Heart left ventricle (tissue), 16 donors: ENCODE data around the gene DPM2. TPM values are rescaled to one million over a fixed set of nuclear protein-coding genes. Genes with fewer than 3 reads are reported as not detected.
A peak's percentile ranks its signal among the peaks of the same experiment; 100 is the strongest.

ENCODE experiments used
- ATAC-seq, 4 donors: fragments of 200-7000 bp; cut with Tn5 transposase; one replicate each; pipeline ENCODE4 v1.9.1; 2020 to 2022; ENCODE audit warnings: moderate library complexity in 4 of 4, mild to moderate bottlenecking in 3 of 4, moderate number of reproducible peaks in 1 of 4
- DNase-seq, 5 donors: peaks; one replicate each; pipeline ENCODE4 v3.0.0-alpha.2; 2020
- H3K27ac ChIP-seq, 12 donors: fragments of 200-600 bp; sonication (generic) in 4 of 12; one replicate each; pipeline versions ENCODE4 v1.5.0 to v1.8.0; 2016 to 2022; ENCODE audit warnings: mild to moderate bottlenecking in 2 of 12
- H3K27me3 ChIP-seq, 9 donors: fragments of 200-600 bp; sonication (generic) in 2 of 9; one replicate each; pipeline versions ENCODE4 v1.5.1 to v1.8.0; 2016 to 2022; ENCODE audit warnings: mild to moderate bottlenecking in 3 of 9
- H3K36me3 ChIP-seq, 9 donors: fragments of 200-600 bp; sonication (generic) in 2 of 9; one replicate each; pipeline versions ENCODE4 v1.5.0 to v1.8.0; 2018 to 2022; ENCODE audit warnings: mild to moderate bottlenecking in 2 of 9
- H3K4me1 ChIP-seq, 12 donors: fragments of 200-600 bp; sonication (generic) in 4 of 12; one replicate each; pipeline versions ENCODE4 v1.5.0 to v1.8.0; 2016 to 2022; ENCODE audit warnings: mild to moderate bottlenecking in 3 of 12
- H3K4me3 ChIP-seq, 12 donors: fragments of 200-600 bp; sonication (generic) in 4 of 12; one replicate each; pipeline versions ENCODE4 v1.5.0 to v1.8.0; 2017 to 2022; ENCODE audit warnings: mild to moderate bottlenecking in 9 of 12, moderate library complexity in 4 of 12
- H3K9me3 ChIP-seq, 12 donors: fragments of 200-600 bp; sonication (generic) in 4 of 12; one replicate each; pipeline versions ENCODE4 v1.5.0 to v1.8.0; 2016 to 2022; ENCODE audit warnings: mild to moderate bottlenecking in 1 of 12
- POLR2A ChIP-seq, 2 donors: fragments of 450-650 bp; IDR thresholded peaks; one replicate each; pipeline ENCODE4 v1.6.1; 2017; ENCODE audit warnings: antibody characterized with exemption in 2 of 2, mild to moderate bottlenecking in 2 of 2, moderate library complexity in 2 of 2
- WGBS, 4 donors: extraction: QIAGEN DNeasy Blood & Tissue Kit in 2 of 4; methylation state at CpG; one replicate each; pipeline versions ENCODE4 v1.1.5 to v1.1.7; 2013 to 2018; 5-methylcytosine and 5-hydroxymethylcytosine counted together
- intact Hi-C, 10 donors: fragments of 100-400 bp; cut with DNase I; formaldehyde crosslinking; loops; one replicate each; pipeline versions ENCODE4 v1.11.1 to v1.14.2; 2022
- polyA plus RNA-seq, 2 donors: library from polyadenylated mRNA; stranded (reverse); fragments of 200-250 nt; gene quantifications; one replicate each; pipeline ENCODE4 v1.2.3, GENCODE V29; 2013
- total RNA-seq, 9 donors: library from RNA; depleted of rRNA in 2 of 9; stranded (reverse); fragments of >200 nt in 2 of 9; fragmentation: NEBNext Ultra II Directional in 3 of 9; extraction: Animal tissue kit (Norgen Biotek cat#: 25700) in 3 of 9; gene quantifications; one replicate each; pipeline versions ENCODE4 v1.1.0 to v1.2.4, GENCODE V29; 2016 to 2023
- TF ChIP-seq, protein P1 (sequence below), 12 donors: fragments of 200-600 bp; sonication (generic) in 4 of 12; IDR thresholded peaks; one replicate each; pipeline versions ENCODE4 v1.5.0 to v1.8.0; 2018 to 2022; ENCODE audit warnings: antibody characterized with exemption in 12 of 12, mild to moderate bottlenecking in 5 of 12
- donor health status: ischemic (EF 13 %, LVEDD 7.1; RV severe dilation, severe dysfunction).
- donor health status: healthy with polysubstance abuse.
- donor health status: DM: no; HTN: yes; CAD: no.
- donor health status: DM: no; HTN: no; CAD: no.
- donor health status: ischemic (EF 25% LVEDD 6.9; RV normal size, moderate dysfunction).
- donor health status: ischemic (EF 25% LVEDD 5.7; RV mildly dilated, moderate dysfunction).
- donor health status: healthy.
- donor health status: DM: yes; HTN: yes; CAD: no.
- donor health status: ischemic (EF 35%, LVEDD 5.7; RV mildly dilated, moderate dysfunction).
- donor health status: nonischemic (EF 11% LVEDD 7.7; RV severe dilation, severe dysfunction).
- donor health status: DM: yes; HTN: yes; CAD: no.
- donor health status: PGD.
- donor health status: ischemic (EF 29% LVEDD 5.4; RV normal size, mild dysfunction).
- donor health status: nonischemic (EF 23%, LVEDD 6.1; RV moderate dilation, normal function).

DPM2 gene
- total and polyA plus RNA-seq, 11 donors, result 7.2 to 31.7 (median 13.5) TPM

DNA sequence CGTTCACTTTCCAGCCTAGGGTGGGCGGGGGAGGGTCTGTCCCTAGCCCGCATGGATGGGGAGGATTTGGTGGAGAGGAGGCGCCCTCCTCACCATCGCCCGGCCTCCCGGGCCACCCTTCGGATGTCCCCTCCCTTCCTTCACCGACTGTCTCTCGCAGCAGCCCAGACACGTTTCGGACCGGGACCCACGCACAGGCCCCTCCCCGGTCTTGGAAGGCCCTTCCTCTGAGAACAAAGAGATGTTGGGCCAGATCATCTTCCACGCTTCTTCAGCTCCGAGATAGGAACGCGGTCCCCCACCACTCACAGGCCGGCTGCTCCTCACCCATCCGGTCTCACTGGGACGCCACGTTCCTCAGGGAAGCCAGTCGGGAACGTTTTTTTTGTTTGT, 640 bp upstream of the DPM2 start:
- Histone ChIP-seq H3K4me3 (peak overlapping the region in 11 of 12 donors; percentile 54 to 93 (median 81)), H3K4me1 (peaks cover 6 to 40% (median 29%) of the 10 kb centered on the region in 12 donors), H3K27ac (peak overlapping the region in 11 of 12 donors; percentile 43 to 80 (median 74)), H3K27me3 (no peaks in the 10 kb centered on the region), H3K9me3 (no peaks in the 10 kb centered on the region), H3K36me3 (peaks cover 0 to 25% (median 9%) of the 10 kb centered on the region in 9 donors)
- DNase-seq (peak in 1 of 5 donors; percentile 37), ATAC-seq (peak; percentile 10 to 60 (median 25))
- WGBS, 4 donors, result 27 to 31% (median 30%) methylated on average over 24 to 25 of the region's 25 CpGs
- TF ChIP-seq, protein P1, sequence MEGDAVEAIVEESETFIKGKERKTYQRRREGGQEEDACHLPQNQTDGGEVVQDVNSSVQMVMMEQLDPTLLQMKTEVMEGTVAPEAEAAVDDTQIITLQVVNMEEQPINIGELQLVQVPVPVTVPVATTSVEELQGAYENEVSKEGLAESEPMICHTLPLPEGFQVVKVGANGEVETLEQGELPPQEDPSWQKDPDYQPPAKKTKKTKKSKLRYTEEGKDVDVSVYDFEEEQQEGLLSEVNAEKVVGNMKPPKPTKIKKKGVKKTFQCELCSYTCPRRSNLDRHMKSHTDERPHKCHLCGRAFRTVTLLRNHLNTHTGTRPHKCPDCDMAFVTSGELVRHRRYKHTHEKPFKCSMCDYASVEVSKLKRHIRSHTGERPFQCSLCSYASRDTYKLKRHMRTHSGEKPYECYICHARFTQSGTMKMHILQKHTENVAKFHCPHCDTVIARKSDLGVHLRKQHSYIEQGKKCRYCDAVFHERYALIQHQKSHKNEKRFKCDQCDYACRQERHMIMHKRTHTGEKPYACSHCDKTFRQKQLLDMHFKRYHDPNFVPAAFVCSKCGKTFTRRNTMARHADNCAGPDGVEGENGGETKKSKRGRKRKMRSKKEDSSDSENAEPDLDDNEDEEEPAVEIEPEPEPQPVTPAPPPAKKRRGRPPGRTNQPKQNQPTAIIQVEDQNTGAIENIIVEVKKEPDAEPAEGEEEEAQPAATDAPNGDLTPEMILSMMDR (IDR thresholded peaks at IDR 0.05), result no peak
- TF ChIP-seq POLR2A (IDR thresholded peaks at IDR 0.05), result no peak
- intact Hi-C loops, result loop anchor here in 1 of 10 donors (5.0 kb wide), 1 partner anchor 286 kb away; no protein-coding TSS in a partner anchor

DNA sequence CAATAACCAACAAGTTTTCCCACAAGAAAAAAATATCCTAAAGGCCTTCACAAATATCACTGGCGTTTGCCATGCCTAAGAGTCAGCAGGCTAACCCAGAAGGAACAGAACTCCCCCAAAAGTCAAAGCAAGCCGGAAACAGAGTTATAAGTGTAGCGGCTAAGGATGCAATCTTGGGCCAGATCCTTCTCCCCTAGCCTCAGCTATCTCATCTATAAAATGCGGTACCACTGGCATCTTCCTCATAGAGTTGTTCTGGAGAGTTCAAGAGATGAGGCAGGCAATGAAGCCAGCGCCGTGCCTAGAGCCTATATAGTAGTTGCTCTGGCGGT, 632 bp downstream of the DPM2 start:
- peak overlapping the region; percentile 43 to 93 (median 78) for H3K4me3 ChIP-seq

DNA sequence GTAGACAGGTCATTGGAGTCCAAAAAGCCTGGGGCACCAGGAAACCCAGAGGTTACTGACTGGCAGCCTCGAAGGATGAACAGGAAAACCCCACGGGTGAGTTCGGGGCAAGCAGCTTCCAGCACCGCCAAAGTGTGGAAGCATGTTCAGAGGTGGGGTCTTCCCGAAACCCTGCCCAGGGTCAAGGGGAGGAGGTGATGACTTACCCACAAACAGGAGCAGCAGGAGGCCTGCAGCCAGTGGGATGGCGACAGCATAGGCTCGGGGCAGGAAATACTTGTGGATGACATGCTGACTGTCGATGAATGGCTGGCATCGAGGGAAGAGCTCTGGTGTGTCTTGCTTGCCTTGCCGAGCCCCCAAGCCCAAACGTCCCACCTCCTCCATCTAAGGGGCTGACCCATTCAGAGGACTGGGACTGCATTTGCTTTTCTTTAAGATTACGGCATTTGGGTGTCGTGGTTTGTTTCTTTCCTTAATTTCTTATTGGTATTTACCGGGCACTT, 1.3 kb downstream of the DPM2 start:
- no peak overlapping the region for H3K27ac ChIP-seq
- no peaks in the 10 kb centered on the region for H3K27me3 ChIP-seq
- H3K36me3 ChIP-seq, result peaks cover 0 to 13% (median 2%) of the 10 kb centered on the region in 9 donors
- DNase-seq (no peak), ATAC-seq (no peak)
- intact Hi-C loops, result loop anchor here in 1 of 10 donors (5.0 kb wide), 1 partner anchor 284 kb away; no protein-coding TSS in a partner anchor
- 75 to 82% (median 75%) methylated on average over 14 of the region's 14 CpGs for WGBS, 4 donors
- no peak for TF ChIP-seq POLR2A (IDR thresholded peaks at IDR 0.05)
- TF ChIP-seq, protein P1 (IDR thresholded peaks at IDR 0.05), result no peak
- no peaks in the 10 kb centered on the region for H3K9me3 ChIP-seq
- H3K4me3 ChIP-seq, result peak overlapping the region in 9 of 12 donors; percentile 62 to 93 (median 82)
- peaks cover 6 to 36% (median 24%) of the 10 kb centered on the region in 12 donors for H3K4me1 ChIP-seq

More for the DNA sequence above, 632 bp downstream of the DPM2 start:
- no peaks in the 10 kb centered on the region for H3K9me3 ChIP-seq
- intact Hi-C loops, result loop anchor here in 1 of 10 donors (5.0 kb wide), 1 partner anchor 285 kb away; no protein-coding TSS in a partner anchor
- H3K27me3 ChIP-seq, result no peaks in the 10 kb centered on the region
- peak overlapping the region in 6 of 12 donors; percentile 62 to 80 (median 76) for H3K27ac ChIP-seq
- H3K36me3 ChIP-seq, result peaks cover 0 to 15% (median 4%) of the 10 kb centered on the region in 9 donors
- ATAC-seq, result no peak
- H3K4me1 ChIP-seq, result peaks cover 6 to 31% (median 24%) of the 10 kb centered on the region in 12 donors
- no peak for TF ChIP-seq POLR2A (IDR thresholded peaks at IDR 0.05)
- TF ChIP-seq, protein P1 (IDR thresholded peaks at IDR 0.05), result no peak
- whole genome bisulfite sequencing, 4 donors, result 14 to 24% (median 16%) methylated on average over 7 of the region's 7 CpGs
- no peak for DNase-seq

DNA sequence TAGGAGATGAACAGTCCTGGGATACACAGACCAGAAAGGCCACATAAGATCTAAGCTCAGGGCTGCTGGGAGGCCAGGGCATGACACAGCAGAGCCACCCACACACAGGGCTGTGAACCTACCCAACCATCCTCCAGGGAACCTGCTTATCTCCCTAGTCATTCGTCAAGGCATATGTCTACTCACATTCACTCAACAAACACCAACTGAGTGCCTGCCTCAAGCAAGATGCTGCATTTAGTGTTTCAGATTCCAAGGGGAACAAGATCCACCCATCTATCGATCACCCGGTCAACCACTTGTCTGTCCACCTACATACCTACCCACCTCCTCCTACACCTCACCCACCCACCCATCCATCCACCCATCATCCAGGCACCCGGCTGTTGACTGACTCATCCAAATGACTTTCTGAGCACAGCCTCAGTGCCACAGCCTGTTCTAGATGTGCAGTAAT, 1.9 kb downstream of the DPM2 start:
- peaks cover 6 to 42% (median 27%) of the 10 kb centered on the region in 12 donors for H3K4me1 ChIP-seq
- TF ChIP-seq POLR2A (IDR thresholded peaks at IDR 0.05), result no peak
- TF ChIP-seq, protein P1 (IDR thresholded peaks at IDR 0.05), result no peak
- H3K27me3 ChIP-seq, result no peaks in the 10 kb centered on the region
- no peak overlapping the region for H3K4me3 ChIP-seq
- WGBS, 4 donors, result 76 to 91% (median 85%) methylated on average over 4 of the region's 4 CpGs
- no peak for DNase-seq
- ATAC-seq, result no peak
- H3K36me3 ChIP-seq, result peaks cover 0 to 12% (median 2%) of the 10 kb centered on the region in 9 donors
- intact Hi-C loops, result loop anchor here in 1 of 10 donors (5.0 kb wide), 1 partner anchor 283 kb away; no protein-coding TSS in a partner anchor
- no peaks in the 10 kb centered on the region for H3K9me3 ChIP-seq
- H3K27ac ChIP-seq, result no peak overlapping the region
